Prostate gland (tissue), 2 donors: ENCODE data around the gene SLC6A3.

Experiments
- POLR2A ChIP-seq: fragments of 450-650 bp; IDR thresholded peaks from one replicate; pipeline ENCODE4 v1.6.1; 2016; ENCODE audit warnings: antibody characterized with exemption, mild to moderate bottlenecking
- TF ChIP-seq, protein P1 (sequence below), 4 experiments: fragments of 200-600 bp in 2 of 4; fragments of 450-650 bp in 2 of 4; sonication (generic) in 2 of 4; IDR thresholded peaks; 1 replicate in 3 of 4; 2 replicates in 1 of 4; pipeline ENCODE4 v1.5.1; 2016 to 2019; ENCODE audit warnings: antibody characterized with exemption in 4 of 4, mild to moderate bottlenecking in 2 of 4, moderate library complexity in 2 of 4

- TF ChIP-seq POLR2A: no peak
- TF ChIP-seq, protein P1, sequence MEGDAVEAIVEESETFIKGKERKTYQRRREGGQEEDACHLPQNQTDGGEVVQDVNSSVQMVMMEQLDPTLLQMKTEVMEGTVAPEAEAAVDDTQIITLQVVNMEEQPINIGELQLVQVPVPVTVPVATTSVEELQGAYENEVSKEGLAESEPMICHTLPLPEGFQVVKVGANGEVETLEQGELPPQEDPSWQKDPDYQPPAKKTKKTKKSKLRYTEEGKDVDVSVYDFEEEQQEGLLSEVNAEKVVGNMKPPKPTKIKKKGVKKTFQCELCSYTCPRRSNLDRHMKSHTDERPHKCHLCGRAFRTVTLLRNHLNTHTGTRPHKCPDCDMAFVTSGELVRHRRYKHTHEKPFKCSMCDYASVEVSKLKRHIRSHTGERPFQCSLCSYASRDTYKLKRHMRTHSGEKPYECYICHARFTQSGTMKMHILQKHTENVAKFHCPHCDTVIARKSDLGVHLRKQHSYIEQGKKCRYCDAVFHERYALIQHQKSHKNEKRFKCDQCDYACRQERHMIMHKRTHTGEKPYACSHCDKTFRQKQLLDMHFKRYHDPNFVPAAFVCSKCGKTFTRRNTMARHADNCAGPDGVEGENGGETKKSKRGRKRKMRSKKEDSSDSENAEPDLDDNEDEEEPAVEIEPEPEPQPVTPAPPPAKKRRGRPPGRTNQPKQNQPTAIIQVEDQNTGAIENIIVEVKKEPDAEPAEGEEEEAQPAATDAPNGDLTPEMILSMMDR (IDR thresholded peaks at IDR 0.05): no peak
Measured at GRCh38 chr5:1368236-1368635, 77.0 kb downstream of the SLC6A3 start.
